GM23338 (cell line): ENCODE results near the gene TMEM30A. TPM values are rescaled to one million over a fixed set of nuclear protein-coding genes. Genes with fewer than 3 reads are reported as not detected.

Source experiments
- polyA plus RNA-seq: library from polyadenylated mRNA; unstranded; fragments of >200 nt; fragmentation: Nextera tagmentation; extraction: Ambion mirVana; gene quantifications from 2 replicates; pipeline ENCODE4 v1.2.1, GENCODE V29; 2016
- total RNA-seq: library from RNA; depleted of rRNA; stranded (reverse); fragments of >200 nt; shearing (Covaris generic); gene quantifications from 2 replicates; pipeline ENCODE4 v1.2.3, GENCODE V29; 2014; rRNA removed

The TMEM30A gene
- total and polyA plus RNA-seq, 2 experiments from 2014 or later: 61.7 to 99.9 TPM

Other genes starting within 250 kb of the TMEM30A start
- 4.0 and 6.3 TPM in 2 replicates for gene COL12A1, start 78.7 kb downstream of the TMEM30A start, total RNA-seq
- 0.39 and 1.2 TPM in 2 replicates for gene COL12A1, start 78.7 kb downstream of the TMEM30A start, polyA plus RNA-seq
- gene COX7A2, start 41.0 kb downstream of the TMEM30A start, total RNA-seq: 93.7 and 109 TPM in 2 replicates
- gene COX7A2, start 41.0 kb downstream of the TMEM30A start, polyA plus RNA-seq: 963 and 996 TPM in 2 replicates
- gene FILIP1, start 209.0 kb upstream of the TMEM30A start, total RNA-seq: 3.4 and 3.7 TPM in 2 replicates
- 4.7 and 6.4 TPM in 2 replicates for gene FILIP1, start 209.0 kb upstream of the TMEM30A start, polyA plus RNA-seq